Measurements from ENCODE around the gene GLP2R. TPM values are rescaled to one million over a fixed set of nuclear protein-coding genes. Genes with fewer than 3 reads are reported as not detected.

Gene GLP2R
- total RNA-seq, 1 experiment from 2014 or later = not detected

DNA sequence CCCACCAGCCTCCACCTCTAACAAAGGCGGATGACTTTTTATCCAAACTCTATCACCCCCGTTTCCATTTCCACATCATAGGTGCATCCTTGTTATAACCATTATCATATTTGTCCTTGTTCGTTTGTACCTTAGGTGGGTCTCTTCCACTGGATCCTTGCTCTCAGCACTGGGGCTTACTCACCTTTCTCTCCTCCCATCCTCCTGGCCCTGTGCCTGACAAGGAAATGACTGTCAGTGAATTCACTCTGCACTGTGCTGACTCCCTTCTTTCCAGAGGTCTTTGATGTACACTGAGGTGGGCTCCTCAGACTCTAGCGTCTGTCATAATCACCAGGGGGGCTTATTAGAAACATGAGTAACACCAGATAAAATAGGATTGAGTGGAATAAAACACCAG lies 7.0 kb upstream of the GLP2R start:
- CTCF ChIA-PET = no interaction called here
- Histone ChIP-seq H3K4me3 (ENCODE audit: low read depth, low read length, poor library complexity, severe bottlenecking) (no peak overlapping the region), H3K27me3 (replicated peaks; ENCODE audit: insufficient read depth, low read depth, low read length, poor library complexity) (no peaks in the 10 kb centered on the region), H3K36me3 (ENCODE audit: insufficient read depth, low read length, poor library complexity, severe bottlenecking) (no peaks in the 10 kb centered on the region), H3K4me1 (ENCODE audit: insufficient read depth, low read length, poor library complexity, severe bottlenecking) (no peaks in the 10 kb centered on the region), H3K9me3 (ENCODE audit: low read depth, low read length, poor library complexity, severe bottlenecking) (no peaks in the 10 kb centered on the region), H3K27ac (ENCODE audit: low read depth, low read length, poor library complexity, severe bottlenecking) (no peak overlapping the region)
- no peak for DNase-seq (ENCODE audit: low spot score)
- POLR2A ChIA-PET (ENCODE audit: low non-redundant PET) = no interaction called here
- intact Hi-C loops (cut with micrococcal nuclease; ENCODE audit: unreplicated experiment) = no loop called here
- no TSS peak for BruUV-seq (replicated peaks)
- TF ChIP-seq, protein P1, sequence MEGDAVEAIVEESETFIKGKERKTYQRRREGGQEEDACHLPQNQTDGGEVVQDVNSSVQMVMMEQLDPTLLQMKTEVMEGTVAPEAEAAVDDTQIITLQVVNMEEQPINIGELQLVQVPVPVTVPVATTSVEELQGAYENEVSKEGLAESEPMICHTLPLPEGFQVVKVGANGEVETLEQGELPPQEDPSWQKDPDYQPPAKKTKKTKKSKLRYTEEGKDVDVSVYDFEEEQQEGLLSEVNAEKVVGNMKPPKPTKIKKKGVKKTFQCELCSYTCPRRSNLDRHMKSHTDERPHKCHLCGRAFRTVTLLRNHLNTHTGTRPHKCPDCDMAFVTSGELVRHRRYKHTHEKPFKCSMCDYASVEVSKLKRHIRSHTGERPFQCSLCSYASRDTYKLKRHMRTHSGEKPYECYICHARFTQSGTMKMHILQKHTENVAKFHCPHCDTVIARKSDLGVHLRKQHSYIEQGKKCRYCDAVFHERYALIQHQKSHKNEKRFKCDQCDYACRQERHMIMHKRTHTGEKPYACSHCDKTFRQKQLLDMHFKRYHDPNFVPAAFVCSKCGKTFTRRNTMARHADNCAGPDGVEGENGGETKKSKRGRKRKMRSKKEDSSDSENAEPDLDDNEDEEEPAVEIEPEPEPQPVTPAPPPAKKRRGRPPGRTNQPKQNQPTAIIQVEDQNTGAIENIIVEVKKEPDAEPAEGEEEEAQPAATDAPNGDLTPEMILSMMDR (conservative IDR thresholded peaks at IDR 0.05; ENCODE audit: low read depth, low read length) = no peak
- no peak for TF ChIP-seq EZH2 (IDR thresholded peaks at IDR 0.05; ENCODE audit: borderline replicate concordance, low read depth, low read length, poor library complexity, severe bottlenecking)

DNA sequence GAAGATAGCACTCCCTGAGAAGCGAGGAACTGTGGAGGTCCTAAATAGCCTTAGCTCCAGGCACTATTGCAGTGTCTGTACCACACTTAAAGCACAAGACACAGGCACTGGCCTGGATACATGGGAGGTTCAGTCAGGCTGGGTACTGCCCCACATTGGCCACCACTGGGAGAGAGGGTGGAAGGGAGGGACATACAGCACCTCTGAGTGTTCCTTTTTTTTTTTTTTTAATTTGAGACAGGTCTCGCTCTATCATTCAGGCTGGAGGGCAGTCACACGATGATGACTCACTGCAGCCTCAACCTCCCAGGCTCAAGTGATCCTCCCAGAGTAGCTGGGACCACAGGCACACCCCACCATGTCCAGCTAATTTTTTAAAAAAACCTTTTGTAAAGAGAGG lies 5.3 kb upstream of the GLP2R start:
- no peaks in the 10 kb centered on the region for H3K4me1 ChIP-seq (ENCODE audit: insufficient read depth, low read length, poor library complexity, severe bottlenecking)
- H3K9me3 ChIP-seq (ENCODE audit: low read depth, low read length, poor library complexity, severe bottlenecking) = no peaks in the 10 kb centered on the region
- CTCF ChIA-PET = no interaction called here
- no peak for DNase-seq (ENCODE audit: low spot score)
- H3K36me3 ChIP-seq (ENCODE audit: insufficient read depth, low read length, poor library complexity, severe bottlenecking) = no peaks in the 10 kb centered on the region
- POLR2A ChIA-PET (ENCODE audit: low non-redundant PET) = no interaction called here
- no peak overlapping the region for H3K4me3 ChIP-seq (ENCODE audit: low read depth, low read length, poor library complexity, severe bottlenecking)
- TF ChIP-seq, protein P1 (conservative IDR thresholded peaks at IDR 0.05; ENCODE audit: low read depth, low read length) = no peak
- no peak for TF ChIP-seq EZH2 (IDR thresholded peaks at IDR 0.05; ENCODE audit: borderline replicate concordance, low read depth, low read length, poor library complexity, severe bottlenecking)
- H3K27me3 ChIP-seq (replicated peaks; ENCODE audit: insufficient read depth, low read depth, low read length, poor library complexity) = no peaks in the 10 kb centered on the region
- intact Hi-C loops (cut with micrococcal nuclease; ENCODE audit: unreplicated experiment) = no loop called here
- no peak overlapping the region for H3K27ac ChIP-seq (ENCODE audit: low read depth, low read length, poor library complexity, severe bottlenecking)
- no TSS peak for BruUV-seq (replicated peaks)

DNA sequence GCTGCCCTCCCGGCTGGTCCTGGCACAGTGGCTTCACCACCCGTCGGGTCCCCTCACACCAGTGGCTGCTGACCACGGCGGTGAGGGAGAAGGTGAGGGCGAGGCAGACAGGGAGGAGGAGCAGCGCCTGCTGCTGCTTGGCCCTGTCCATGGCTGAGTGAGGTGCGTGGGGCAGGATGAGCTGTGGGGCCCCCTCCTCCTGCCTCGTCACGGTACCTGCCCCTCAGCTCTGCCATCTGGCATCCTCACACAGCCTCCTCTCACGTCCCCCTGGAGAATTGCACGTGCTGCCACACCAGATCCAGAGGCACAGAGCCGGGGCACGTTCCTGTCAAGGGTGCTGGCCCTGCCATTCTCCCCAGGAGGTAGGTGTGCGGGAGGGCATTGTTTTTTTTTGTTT lies 3.8 kb upstream of the GLP2R start, which contains the start of gene GSG1L2:
TSS of gene GSG1L2 (minus strand) at position 159 of the 400 bp plus-strand sequence. CDS start at position 151, 8 bp downstream.
- ChIA-PET POLR2A (ENCODE audit: low non-redundant PET) (no interaction called here), CTCF (no interaction called here)
- Histone ChIP-seq H3K4me3 (ENCODE audit: low read depth, low read length, poor library complexity, severe bottlenecking) (no peak within 1 kb of the TSS), H3K9me3 (ENCODE audit: low read depth, low read length, poor library complexity, severe bottlenecking) (no peaks in the 10 kb centered on the region), H3K36me3 (ENCODE audit: insufficient read depth, low read length, poor library complexity, severe bottlenecking) (no peaks in the 10 kb centered on the region), H3K27ac (ENCODE audit: low read depth, low read length, poor library complexity, severe bottlenecking) (no peak within 1 kb of the TSS), H3K27me3 (replicated peaks; ENCODE audit: insufficient read depth, low read depth, low read length, poor library complexity) (no peaks in the 10 kb centered on the region), H3K4me1 (ENCODE audit: insufficient read depth, low read length, poor library complexity, severe bottlenecking) (no peaks in the 10 kb centered on the region)
- no TSS peak for BruUV-seq (replicated peaks)
- DNase-seq (ENCODE audit: low spot score) = no peak
- TF ChIP-seq, protein P1 (conservative IDR thresholded peaks at IDR 0.05; ENCODE audit: low read depth, low read length) = no peak
- TF ChIP-seq EZH2 (IDR thresholded peaks at IDR 0.05; ENCODE audit: borderline replicate concordance, low read depth, low read length, poor library complexity, severe bottlenecking) = no peak
- intact Hi-C loops (cut with micrococcal nuclease; ENCODE audit: unreplicated experiment) = no loop called here

Measured in A673 (cell line).